ENCODE results near the gene FAM222B. TPM values are rescaled to one million over a fixed set of nuclear protein-coding genes. Genes with fewer than 3 reads are reported as not detected.
A peak's percentile ranks its signal among the peaks of the same experiment; 100 is the strongest.

The FAM222B gene
- total and polyA plus RNA-seq, 9 of the 15 experiments (the other 6 are each of a cell fraction or from before 2014, with no cell fraction given), result 4.0 to 34.6 (median 7.5) TPM

- CTCF ChIA-PET (ENCODE audit: low intra/inter-chr PET ratio), result no interaction called here
- DNase-seq (ENCODE audit: extremely low read depth in 1 of 4, low spot score in 3 of 4) (no peak), FAIRE-seq (no peak), ATAC-seq (no peak)
- POLR2A ChIA-PET, result interaction anchor here (1.1 to 1.5 kb wide), 2 partner anchors 23 to 181 kb away, joined by 3 to 4 read pairs; no protein-coding TSS in a partner anchor
- BruUV-seq (replicated peaks), result no TSS peak
- no peaks in the 10 kb centered on the region for H3K9me1 ChIP-seq (ENCODE audit: control insufficient read depth, insufficient read depth, low read length)
- H3K79me2 ChIP-seq (ENCODE audit: control insufficient read depth, insufficient read depth, low read length), result peaks cover 8% of the 10 kb centered on the region; the same call in 2 of the 3 replicates
- H3K4me1 ChIP-seq (replicated peaks in 1 of 2; ENCODE audit: control insufficient read depth in 2 of 2, insufficient read depth in 2 of 2, low read length in 2 of 2), result peaks cover 0 to 27% of the 10 kb centered on the region in 2 experiments; a peak in 3 of 5 replicates
- intact Hi-C loops (cut with micrococcal nuclease) (no loop called here), in situ Hi-C loops (cut with MboI) (no loop called here)
- no peaks in the 10 kb centered on the region for H3K9me3 ChIP-seq (replicated peaks; ENCODE audit: control insufficient read depth, insufficient read depth, low read depth, low read length)
- H3K9ac ChIP-seq (ENCODE audit: insufficient read depth in 1 of 2, low read depth in 2 of 2, low read length in 2 of 2), result peak overlapping the region in 1 of 2 experiments; percentile 1; a peak in 1 of 4 replicates
- peaks cover 40% of the 10 kb centered on the region; the same call in 2 of the 3 replicates for H3K36me3 ChIP-seq (ENCODE audit: control insufficient read depth, insufficient read depth, low read length)
- no peaks in the 10 kb centered on the region; the same call in 1 of the 2 replicates for H4K20me1 ChIP-seq (replicated peaks; ENCODE audit: control insufficient read depth, insufficient read depth, low read length)
- 82% methylated on average over 7 of the region's 7 CpGs for WGBS (ENCODE audit: insufficient coverage, low coverage, missing lambda C conversion rate)
- no peaks in the 10 kb centered on the region for H3K27me3 ChIP-seq (ENCODE audit: control insufficient read depth in 2 of 2, insufficient read depth in 2 of 2, low read length in 2 of 2)
- TF ChIP-seq DIDO1 (tag; IDR thresholded peaks at IDR 0.05; ENCODE audit: low read depth) (no peak), MBD1 (CRISPR knock-in tag; IDR thresholded peaks at IDR 0.05) (no peak), FOXP1 (CRISPR knock-in tag; IDR thresholded peaks at IDR 0.05) (no peak), NFE2L1 (tag; IDR thresholded peaks at IDR 0.05; ENCODE audit: borderline replicate concordance, low read depth) (no peak), PTTG1 (tag; IDR thresholded peaks at IDR 0.05; ENCODE audit: low read depth) (no peak), POLR2B (IDR thresholded peaks at IDR 0.05; ENCODE audit: low read depth, partially characterized antibody) (no peak), FOXK1 (CRISPR knock-in tag; IDR thresholded peaks at IDR 0.05; ENCODE audit: borderline replicate concordance) (no peak), ZFX (CRISPR knock-in tag; IDR thresholded peaks at IDR 0.05) (no peak), KLF16 (IDR thresholded peaks at IDR 0.05) (no peak), THRAP3 (IDR thresholded peaks at IDR 0.05; ENCODE audit: borderline replicate concordance) (no peak), TGIF2 (CRISPR knock-in tag; IDR thresholded peaks at IDR 0.05) (no peak), SNAPC5 (CRISPR knock-in tag; IDR thresholded peaks at IDR 0.05) (no peak), BMI1 (IDR thresholded peaks at IDR 0.05; ENCODE audit: low read length) (no peak)
- no peak overlapping the region for H3K4me2 ChIP-seq (ENCODE audit: insufficient read depth, low read length)
- no peak overlapping the region for H2AFZ ChIP-seq (ENCODE audit: low read depth, low read length)
- no peak overlapping the region for H3K4me3 ChIP-seq
- H3K27ac ChIP-seq (ENCODE audit: extremely low read depth, low read depth, low read length), result no peak overlapping the region
Observed at GRCh38 chr17:28888832-28889231, 46.2 kb upstream of the FAM222B start.

All from K562 (cell line).